ENCODE data around the gene PPP4R3C. TPM values are rescaled to one million over a fixed set of nuclear protein-coding genes. Genes with fewer than 3 reads are reported as not detected.
"Not testable (repeated sequence)": the region's sequence is repeated elsewhere in the genome, so short reads cannot be mapped to it uniquely, and the experiment has no call there.

PPP4R3C gene
- polyA plus RNA-seq (2013, experiment 1 of 2): not detected
- not detected for polyA plus RNA-seq (2013, experiment 2 of 2)

DNA sequence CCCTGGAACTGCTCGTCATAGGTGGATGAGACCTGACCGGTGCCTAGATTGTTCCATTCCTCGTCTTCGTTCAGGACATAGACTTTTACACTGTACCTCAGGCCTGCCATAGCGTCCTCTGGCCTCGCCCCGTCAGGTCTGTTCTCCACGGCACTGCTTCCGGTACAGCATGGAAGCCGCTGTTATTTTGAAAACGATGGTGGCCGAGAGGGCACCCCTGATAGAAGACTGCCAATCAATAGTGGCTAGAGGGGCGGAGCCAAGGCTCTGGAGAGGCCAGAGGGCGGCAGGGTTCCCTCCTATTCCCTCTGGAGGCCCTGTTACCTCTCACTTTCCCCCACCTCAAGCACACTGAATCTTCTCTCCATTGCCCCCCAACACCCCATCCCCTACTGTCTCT is at the start of gene PPP4R3C:
TSS of gene PPP4R3C (minus strand) at position 155 of the 400 bp plus-strand sequence. CDS start at position 110, 45 bp downstream.
- WGBS: 97% methylated on average over 14 of the region's 14 CpGs
- Histone ChIP-seq H3K4me3 (ENCODE audit: low read length) (no peak within 1 kb of the TSS), H3K27ac (ENCODE audit: low read depth, low read length) (no peak within 1 kb of the TSS), H3K36me3 (ENCODE audit: insufficient read depth, low read length) (no peaks in the 10 kb centered on the region), H3K9me3 (ENCODE audit: insufficient read depth, low read depth, low read length) (no peaks in the 10 kb centered on the region), H3K9ac (ENCODE audit: low read depth, low read length) (no peak within 1 kb of the TSS), H3K4me1 (ENCODE audit: insufficient read depth, low read length) (no peaks in the 10 kb centered on the region), H3K27me3 (ENCODE audit: insufficient read depth, low read length) (no peaks in the 10 kb centered on the region)

DNA sequence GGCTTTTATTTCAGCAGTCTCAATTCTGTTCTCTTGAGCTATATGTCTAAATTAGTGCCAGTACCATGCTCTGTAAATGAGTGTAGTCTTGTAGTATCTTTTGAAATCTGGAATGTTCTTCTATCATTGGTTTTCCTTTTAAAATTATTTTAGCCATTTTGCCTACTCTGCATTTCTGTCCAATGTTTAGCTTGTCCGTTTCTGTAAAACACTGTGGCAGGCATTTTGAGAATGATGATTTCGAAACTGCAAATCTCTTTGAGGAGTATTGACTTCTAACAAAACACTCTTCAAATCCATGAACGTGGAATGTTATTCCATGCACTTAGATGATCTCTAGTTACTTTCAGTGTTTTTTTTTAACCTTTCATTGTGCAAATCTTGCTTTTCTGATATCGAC is 28.3 kb upstream of the PPP4R3C start:
- 100% methylated on average over 1 of the region's 4 CpGs for WGBS
- H3K4me1 ChIP-seq (ENCODE audit: insufficient read depth, low read length): no peaks in the 10 kb centered on the region
- no peak overlapping the region for H3K9ac ChIP-seq (ENCODE audit: low read depth, low read length)
- no peaks in the 10 kb centered on the region for H3K27me3 ChIP-seq (ENCODE audit: insufficient read depth, low read length)
- no peak overlapping the region for H3K4me3 ChIP-seq (ENCODE audit: low read length)
- no peak overlapping the region for H3K27ac ChIP-seq (ENCODE audit: low read depth, low read length)
- H3K9me3 ChIP-seq (ENCODE audit: insufficient read depth, low read depth, low read length): no peaks in the 10 kb centered on the region
- no peaks in the 10 kb centered on the region for H3K36me3 ChIP-seq (ENCODE audit: insufficient read depth, low read length)

DNA sequence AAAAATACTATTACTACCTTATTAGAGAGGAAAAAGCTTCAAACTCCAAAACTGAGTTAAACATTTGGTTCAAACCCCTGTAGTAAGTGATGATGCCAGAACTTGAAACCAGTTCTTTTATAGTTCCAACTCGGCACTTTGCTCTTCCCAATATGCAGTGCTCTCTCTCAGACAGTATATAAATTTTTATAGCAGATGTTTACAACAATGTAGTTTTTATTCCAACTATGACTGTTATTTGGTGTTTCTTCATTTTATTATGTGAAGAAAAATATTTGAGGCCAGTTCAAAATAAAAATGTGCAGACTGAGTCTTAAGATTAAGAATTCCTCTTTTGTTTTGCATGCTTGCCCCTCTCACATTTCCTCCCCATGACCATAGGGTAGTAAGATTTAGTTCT is 2.9 kb upstream of the PPP4R3C start:
- Histone ChIP-seq H3K9me3 (ENCODE audit: insufficient read depth, low read depth, low read length) (no peaks in the 10 kb centered on the region), H3K4me1 (ENCODE audit: insufficient read depth, low read length) (no peaks in the 10 kb centered on the region), H3K27ac (ENCODE audit: low read depth, low read length) (no peak overlapping the region), H3K9ac (ENCODE audit: low read depth, low read length) (no peak overlapping the region), H3K4me3 (ENCODE audit: low read length) (no peak overlapping the region), H3K27me3 (ENCODE audit: insufficient read depth, low read length) (no peaks in the 10 kb centered on the region), H3K36me3 (ENCODE audit: insufficient read depth, low read length) (no peaks in the 10 kb centered on the region)
- WGBS: no CpG with 5 or more reads among the region's 1 CpG

DNA sequence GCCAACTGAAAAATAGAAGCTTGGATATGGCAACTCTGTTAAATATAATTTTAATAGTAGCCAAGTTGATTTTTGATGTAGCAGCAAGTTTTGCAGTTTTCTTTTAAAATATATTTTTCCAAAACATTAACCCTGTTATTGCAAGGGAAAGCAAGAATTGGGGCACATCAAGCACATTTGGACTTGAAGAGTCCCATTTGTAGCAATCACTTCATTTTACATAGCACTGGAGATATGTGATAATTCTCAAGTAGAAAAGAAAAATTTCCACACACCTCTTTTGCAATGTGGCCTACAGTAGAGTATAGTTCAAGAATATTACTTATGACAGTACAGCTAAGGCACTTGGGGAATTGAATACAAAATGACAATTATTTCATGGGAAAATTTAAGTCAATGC is 1.9 kb upstream of the PPP4R3C start:
- H3K9me3 ChIP-seq (ENCODE audit: insufficient read depth, low read depth, low read length): no peaks in the 10 kb centered on the region
- no peaks in the 10 kb centered on the region for H3K4me1 ChIP-seq (ENCODE audit: insufficient read depth, low read length)
- no peak overlapping the region for H3K9ac ChIP-seq (ENCODE audit: low read depth, low read length)
- H3K27ac ChIP-seq (ENCODE audit: low read depth, low read length): no peak overlapping the region
- no peak overlapping the region for H3K4me3 ChIP-seq (ENCODE audit: low read length)
- H3K27me3 ChIP-seq (ENCODE audit: insufficient read depth, low read length): no peaks in the 10 kb centered on the region
- H3K36me3 ChIP-seq (ENCODE audit: insufficient read depth, low read length): no peaks in the 10 kb centered on the region

DNA sequence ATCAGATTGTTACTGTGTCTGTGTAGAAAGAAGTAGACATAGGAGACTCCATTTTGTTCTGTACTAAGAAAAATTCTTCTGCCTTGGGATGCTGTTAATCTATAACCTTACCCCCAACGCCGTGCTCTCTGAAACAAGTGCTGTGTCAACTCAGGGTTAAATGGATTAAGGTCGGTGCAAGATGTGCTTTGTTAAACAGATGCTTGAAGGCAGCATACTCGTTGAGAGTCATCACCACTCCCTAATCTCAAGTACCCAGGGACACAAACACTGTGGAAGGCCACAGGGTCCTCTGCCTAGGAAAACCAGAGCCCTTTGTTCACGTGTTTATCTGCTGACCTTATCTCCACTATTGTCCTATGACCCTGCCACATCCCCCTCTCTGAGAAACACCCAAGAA is 4.0 kb downstream of the PPP4R3C start:
- not testable (repeated sequence) for H3K27me3 ChIP-seq (ENCODE audit: insufficient read depth, low read length); H3K9ac ChIP-seq (ENCODE audit: low read depth, low read length); H3K27ac ChIP-seq (ENCODE audit: low read depth, low read length); H3K36me3 ChIP-seq (ENCODE audit: insufficient read depth, low read length); H3K9me3 ChIP-seq (ENCODE audit: insufficient read depth, low read depth, low read length); H3K4me1 ChIP-seq (ENCODE audit: insufficient read depth, low read length); H3K4me3 ChIP-seq (ENCODE audit: low read length)
- WGBS: 86% methylated on average over 5 of the region's 5 CpGs

DNA sequence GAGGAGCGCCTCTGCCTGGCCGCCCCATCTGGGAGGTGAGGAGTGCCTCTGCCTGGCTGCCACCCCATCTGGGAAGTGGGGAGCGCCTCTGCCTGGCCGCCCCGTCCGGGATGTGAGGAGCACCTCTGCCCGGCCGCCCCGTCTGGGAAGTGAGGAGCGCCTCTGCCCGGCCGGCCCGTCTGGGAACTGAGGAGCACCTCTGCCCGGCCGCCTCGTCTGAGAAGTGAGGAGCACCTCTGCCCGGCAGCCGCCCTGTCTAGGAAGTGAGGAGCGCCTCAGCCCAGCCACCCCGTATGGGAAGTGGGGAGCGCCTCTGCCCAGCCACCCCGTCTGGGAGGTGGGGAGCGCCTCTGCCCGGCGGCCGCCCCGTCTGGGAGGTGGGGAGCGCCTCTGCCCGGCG is 4.6 kb downstream of the PPP4R3C start:
- not testable (repeated sequence) for H3K9me3 ChIP-seq (ENCODE audit: insufficient read depth, low read depth, low read length); H3K9ac ChIP-seq (ENCODE audit: low read depth, low read length); H3K27me3 ChIP-seq (ENCODE audit: insufficient read depth, low read length); H3K4me1 ChIP-seq (ENCODE audit: insufficient read depth, low read length); H3K27ac ChIP-seq (ENCODE audit: low read depth, low read length); H3K4me3 ChIP-seq (ENCODE audit: low read length); H3K36me3 ChIP-seq (ENCODE audit: insufficient read depth, low read length)
- WGBS: 86% methylated on average over 30 of the region's 30 CpGs

DNA sequence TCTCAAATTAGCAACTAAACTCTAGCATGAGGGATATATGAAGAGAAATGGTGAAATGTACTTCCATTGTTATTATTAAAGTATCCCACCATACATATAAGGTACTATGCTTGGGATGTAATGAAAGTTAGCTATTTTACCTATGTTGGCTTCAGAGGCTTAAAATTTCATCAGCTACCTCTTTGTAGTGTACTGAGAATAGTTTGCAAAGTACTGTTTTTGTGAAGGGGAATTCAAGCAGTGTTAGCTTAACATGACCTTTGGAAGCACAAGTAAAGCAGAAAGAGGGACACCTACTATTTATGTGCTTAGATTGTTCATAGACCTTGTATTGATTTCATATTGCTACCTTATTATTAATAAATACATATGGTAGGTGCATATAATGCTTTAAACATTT is 11.8 kb downstream of the PPP4R3C start:
- Histone ChIP-seq H3K4me1 (ENCODE audit: insufficient read depth, low read length) (no peaks in the 10 kb centered on the region), H3K9me3 (ENCODE audit: insufficient read depth, low read depth, low read length) (no peaks in the 10 kb centered on the region), H3K27me3 (ENCODE audit: insufficient read depth, low read length) (no peaks in the 10 kb centered on the region), H3K27ac (ENCODE audit: low read depth, low read length) (no peak overlapping the region), H3K36me3 (ENCODE audit: insufficient read depth, low read length) (no peaks in the 10 kb centered on the region), H3K9ac (ENCODE audit: low read depth, low read length) (no peak overlapping the region), H3K4me3 (ENCODE audit: low read length) (no peak overlapping the region)

DNA sequence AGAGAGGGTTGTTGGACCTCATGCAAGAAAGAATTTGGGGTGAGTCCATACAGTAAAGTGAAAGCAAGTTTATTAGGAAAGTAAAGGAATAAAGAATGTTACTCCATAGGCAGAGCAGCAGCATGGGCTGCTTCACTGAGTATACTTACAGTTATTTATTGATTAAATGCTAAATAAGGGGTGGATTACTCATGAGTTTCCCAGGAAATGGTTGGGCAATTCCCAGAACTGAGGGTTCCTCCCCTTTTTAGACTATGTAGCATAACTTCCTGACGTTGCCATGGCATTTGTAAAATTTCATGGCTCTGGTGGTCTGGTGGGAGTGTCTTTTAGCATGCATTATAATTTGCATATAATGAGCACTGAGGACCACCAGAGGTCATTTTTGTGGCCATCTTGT is 16.7 kb downstream of the PPP4R3C start:
- Histone ChIP-seq H3K27me3 (ENCODE audit: insufficient read depth, low read length) (no peaks in the 10 kb centered on the region), H3K36me3 (ENCODE audit: insufficient read depth, low read length) (no peaks in the 10 kb centered on the region), H3K4me1 (ENCODE audit: insufficient read depth, low read length) (no peaks in the 10 kb centered on the region), H3K9ac (ENCODE audit: low read depth, low read length) (no peak overlapping the region), H3K9me3 (ENCODE audit: insufficient read depth, low read depth, low read length) (no peaks in the 10 kb centered on the region), H3K27ac (ENCODE audit: low read depth, low read length) (no peak overlapping the region), H3K4me3 (ENCODE audit: low read length) (no peak overlapping the region)
- no CpG with 5 or more reads among the region's 1 CpG for WGBS

DNA sequence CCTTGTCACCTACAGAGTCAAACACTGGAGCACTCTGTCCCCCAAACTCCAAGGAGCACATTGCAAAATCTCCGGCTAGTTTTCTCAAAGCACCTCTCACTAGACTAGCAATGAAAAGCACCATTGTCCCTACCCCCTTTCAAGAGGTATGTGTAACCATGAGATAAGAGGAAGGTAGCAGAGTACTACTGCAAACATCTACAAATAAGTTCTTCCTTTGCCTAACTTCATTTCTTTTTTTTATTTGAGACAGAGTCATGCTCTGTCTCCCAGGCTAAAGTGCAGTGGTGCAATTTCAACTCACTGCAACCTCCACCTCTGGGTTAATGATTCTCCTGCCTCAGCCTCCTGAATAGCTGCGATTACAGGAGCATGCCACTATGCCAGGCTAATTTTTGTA is 17.7 kb downstream of the PPP4R3C start:
- 100% methylated on average over 2 of the region's 2 CpGs for WGBS

DNA sequence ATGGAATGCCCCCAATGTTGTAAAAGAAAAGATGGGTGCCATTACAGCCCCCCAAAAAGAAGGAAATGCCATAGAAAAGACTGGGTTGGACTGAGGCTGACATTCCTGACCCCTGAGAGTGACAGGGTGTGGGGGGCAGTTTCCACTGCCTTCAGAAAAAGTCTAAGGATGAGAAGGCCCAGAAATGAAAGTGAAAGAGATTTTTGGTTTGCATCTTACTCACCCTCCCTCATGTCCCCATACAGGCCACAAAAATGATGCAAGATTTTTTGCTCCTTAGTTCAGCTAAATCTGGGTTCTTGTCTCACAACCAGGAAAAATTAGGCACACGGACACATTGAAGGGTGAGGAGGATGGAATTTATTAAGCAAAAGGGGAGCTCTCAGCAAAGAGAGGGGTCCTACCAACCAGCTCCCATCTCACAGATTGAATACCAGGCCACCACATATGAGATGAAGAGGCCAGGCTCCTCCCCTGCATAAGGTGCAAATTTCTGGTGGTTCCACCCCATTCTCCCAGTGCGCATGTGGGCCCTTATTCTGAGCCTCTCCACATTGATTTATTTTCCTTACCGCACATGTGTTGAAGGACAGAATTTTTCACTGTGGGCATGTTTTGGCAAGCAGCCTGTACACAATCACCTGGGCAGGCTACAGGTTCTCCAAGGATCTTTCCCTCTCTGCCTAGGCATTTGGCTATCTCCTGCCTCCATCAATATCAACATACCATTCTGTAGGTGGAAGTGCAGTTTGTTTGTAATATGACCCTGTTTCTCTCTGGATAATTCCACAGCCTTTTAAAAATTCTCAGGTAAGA is 18.8 kb downstream of the PPP4R3C start:
- WGBS: 50% methylated on average over 2 of the region's 3 CpGs

More for the DNA sequence above, 17.7 kb downstream of the PPP4R3C start:
- H3K4me3 ChIP-seq (ENCODE audit: low read length): no peak overlapping the region
- H3K27me3 ChIP-seq (ENCODE audit: insufficient read depth, low read length): no peaks in the 10 kb centered on the region
- no peaks in the 10 kb centered on the region for H3K36me3 ChIP-seq (ENCODE audit: insufficient read depth, low read length)
- no peak overlapping the region for H3K9ac ChIP-seq (ENCODE audit: low read depth, low read length)
- no peaks in the 10 kb centered on the region for H3K9me3 ChIP-seq (ENCODE audit: insufficient read depth, low read depth, low read length)
- H3K27ac ChIP-seq (ENCODE audit: low read depth, low read length): no peak overlapping the region
- no peaks in the 10 kb centered on the region for H3K4me1 ChIP-seq (ENCODE audit: insufficient read depth, low read length)

DNA sequence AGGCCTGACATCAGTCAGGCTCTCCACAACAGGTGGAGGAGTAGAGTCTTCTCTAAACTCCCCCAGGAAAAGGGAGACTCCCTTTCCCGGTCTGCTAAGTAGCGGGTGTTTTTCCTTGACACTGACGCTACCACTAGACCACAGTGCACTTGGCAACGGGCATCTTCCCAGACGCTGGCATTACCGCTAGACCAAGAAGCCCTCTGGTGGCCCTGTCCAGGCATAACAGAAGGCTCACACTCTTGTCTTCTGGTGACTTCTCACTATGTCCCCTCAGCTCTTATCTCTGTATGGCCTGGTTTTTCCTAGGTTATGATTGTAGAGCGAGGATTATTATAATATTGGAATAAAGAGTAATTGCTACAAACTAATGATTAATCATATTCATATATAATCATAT is 20.7 kb downstream of the PPP4R3C start:
- H3K4me1 ChIP-seq (ENCODE audit: insufficient read depth, low read length); H3K9ac ChIP-seq (ENCODE audit: low read depth, low read length): not testable (repeated sequence)
- WGBS: 82% methylated on average over 6 of the region's 7 CpGs

More for the DNA sequence above, 18.8 kb downstream of the PPP4R3C start:
- no peak overlapping the region for H3K9ac ChIP-seq (ENCODE audit: low read depth, low read length)
- no peaks in the 10 kb centered on the region for H3K4me1 ChIP-seq (ENCODE audit: insufficient read depth, low read length)
- no peaks in the 10 kb centered on the region for H3K36me3 ChIP-seq (ENCODE audit: insufficient read depth, low read length)
- no peak overlapping the region for H3K4me3 ChIP-seq (ENCODE audit: low read length)
- H3K27ac ChIP-seq (ENCODE audit: low read depth, low read length): no peak overlapping the region
- H3K27me3 ChIP-seq (ENCODE audit: insufficient read depth, low read length): no peaks in the 10 kb centered on the region
- H3K9me3 ChIP-seq (ENCODE audit: insufficient read depth, low read depth, low read length): no peaks in the 10 kb centered on the region

DNA sequence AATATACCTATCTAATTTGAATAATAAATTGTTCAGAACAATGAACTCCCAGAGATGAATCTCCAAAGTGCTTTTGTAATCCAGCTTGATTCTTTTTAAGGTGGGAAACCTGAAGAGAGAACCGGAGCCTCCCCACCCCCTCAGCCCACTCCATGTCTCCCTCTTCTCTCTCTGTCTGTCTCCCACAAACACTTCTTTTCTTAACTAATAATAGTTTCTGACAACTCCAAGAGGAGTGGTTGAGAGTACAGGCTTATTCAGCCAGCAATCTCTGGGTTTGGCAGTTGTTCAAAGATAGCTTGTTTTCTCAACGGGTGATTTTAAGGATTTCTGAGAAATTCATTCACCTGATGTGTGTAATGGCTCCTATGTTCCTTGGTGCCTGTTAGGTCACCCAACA is 23.4 kb downstream of the PPP4R3C start:
- Histone ChIP-seq H3K9me3 (ENCODE audit: insufficient read depth, low read depth, low read length) (no peaks in the 10 kb centered on the region), H3K4me3 (ENCODE audit: low read length) (no peak overlapping the region), H3K9ac (ENCODE audit: low read depth, low read length) (no peak overlapping the region), H3K36me3 (ENCODE audit: insufficient read depth, low read length) (no peaks in the 10 kb centered on the region), H3K27me3 (ENCODE audit: insufficient read depth, low read length) (no peaks in the 10 kb centered on the region), H3K4me1 (ENCODE audit: insufficient read depth, low read length) (no peaks in the 10 kb centered on the region), H3K27ac (ENCODE audit: low read depth, low read length) (no peak overlapping the region)
- 100% methylated on average over 2 of the region's 2 CpGs for WGBS

More for the DNA sequence above, 20.7 kb downstream of the PPP4R3C start:
- not testable (repeated sequence) for H3K27ac ChIP-seq (ENCODE audit: low read depth, low read length); H3K27me3 ChIP-seq (ENCODE audit: insufficient read depth, low read length); H3K9me3 ChIP-seq (ENCODE audit: insufficient read depth, low read depth, low read length); H3K36me3 ChIP-seq (ENCODE audit: insufficient read depth, low read length); H3K4me3 ChIP-seq (ENCODE audit: low read length)

Measured in HUES64 (cell line).